IPS-18c (cell line): ENCODE measurements around the gene NAPEPLD.
"Not testable (repeated sequence)": the region's sequence is repeated elsewhere in the genome, so short reads cannot be mapped to it uniquely, and the experiment has no call there.

Experiments used
- H3K4me3 ChIP-seq: 2 replicates; pipeline ENCODE4 v1.7.0; 2013; ENCODE audit warnings: low read depth, mild to moderate bottlenecking, low read length, moderate library complexity; ENCODE audit not compliant: insufficient read depth
- H3K9me3 ChIP-seq: one replicate; pipeline ENCODE4 v1.6.1; 2013; ENCODE audit warnings: mild to moderate bottlenecking, low read length, moderate library complexity; ENCODE audit not compliant: control insufficient read depth, insufficient read depth

NAPEPLD gene

GRCh38 chr7:103149808-103150180 is 895 bp upstream of the NAPEPLD start:
- H3K9me3 ChIP-seq: no peaks in the 10 kb centered on the region
- peak overlapping the region; percentile 74; the same call in 1 of the 2 replicates for H3K4me3 ChIP-seq

- Histone ChIP-seq H3K9me3 (no peaks in the 10 kb centered on the region), H3K4me3 (peak overlapping the region; percentile 74)
These were observed 537 bp downstream of the NAPEPLD start for GRCh38 chr7:103148131-103148993.

GRCh38 chr7:103144754-103145153 is 4.1 kb downstream of the NAPEPLD start:
- not testable (repeated sequence) for H3K4me3 ChIP-seq, H3K9me3 ChIP-seq

GRCh38 chr7:103143868-103144267 is 5.0 kb downstream of the NAPEPLD start:
- Histone ChIP-seq H3K4me3 (no peak overlapping the region), H3K9me3 (no peaks in the 10 kb centered on the region)

- Histone ChIP-seq H3K9me3 (no peaks in the 10 kb centered on the region), H3K4me3 (no peak overlapping the region)
These were observed 6.4 kb downstream of the NAPEPLD start for GRCh38 chr7:103142494-103142893.

GRCh38 chr7:103141753-103142404 is 7.0 kb downstream of the NAPEPLD start:
- Histone ChIP-seq H3K4me3 (no peak overlapping the region), H3K9me3 (no peaks in the 10 kb centered on the region)

GRCh38 chr7:103140685-103141084 is 8.2 kb downstream of the NAPEPLD start:
- H3K4me3 ChIP-seq: no peak overlapping the region
- no peaks in the 10 kb centered on the region for H3K9me3 ChIP-seq

GRCh38 chr7:103140061-103140460 is 8.8 kb downstream of the NAPEPLD start:
- Histone ChIP-seq H3K9me3 (no peaks in the 10 kb centered on the region), H3K4me3 (no peak overlapping the region)

GRCh38 chr7:103134836-103135554 is 13.9 kb downstream of the NAPEPLD start:
- H3K4me3 ChIP-seq: no peak overlapping the region
- peaks cover 2% of the 10 kb centered on the region for H3K9me3 ChIP-seq

GRCh38 chr7:103132995-103133688 is 15.8 kb downstream of the NAPEPLD start:
- H3K9me3 ChIP-seq: peaks cover 2% of the 10 kb centered on the region

GRCh38 chr7:103130901-103131624 is 17.8 kb downstream of the NAPEPLD start:
- Histone ChIP-seq H3K9me3 (peaks cover 2% of the 10 kb centered on the region), H3K4me3 (no peak overlapping the region)

More at GRCh38 chr7:103132995-103133688, 15.8 kb downstream of the NAPEPLD start:
- H3K4me3 ChIP-seq: no peak overlapping the region

GRCh38 chr7:103129702-103130549 is 19.0 kb downstream of the NAPEPLD start:
- H3K4me3 ChIP-seq: no peak overlapping the region
- peaks cover 2% of the 10 kb centered on the region for H3K9me3 ChIP-seq

GRCh38 chr7:103127006-103127405 is 21.9 kb downstream of the NAPEPLD start:
- H3K4me3 ChIP-seq: no peak overlapping the region
- H3K9me3 ChIP-seq: peaks cover 2% of the 10 kb centered on the region

- no peaks in the 10 kb centered on the region for H3K9me3 ChIP-seq
- H3K4me3 ChIP-seq: no peak overlapping the region
These were observed 24.4 kb downstream of the NAPEPLD start for GRCh38 chr7:103124429-103124979.

- H3K9me3 ChIP-seq: no peaks in the 10 kb centered on the region
These were observed 25.4 kb downstream of the NAPEPLD start for GRCh38 chr7:103123529-103123928.

GRCh38 chr7:103121641-103122040 is 27.3 kb downstream of the NAPEPLD start:
- Histone ChIP-seq H3K9me3 (no peaks in the 10 kb centered on the region), H3K4me3 (no peak overlapping the region)

More at GRCh38 chr7:103123529-103123928, 25.4 kb downstream of the NAPEPLD start:
- no peak overlapping the region for H3K4me3 ChIP-seq
